ENCODE measurements around the gene QRICH2.

DNA sequence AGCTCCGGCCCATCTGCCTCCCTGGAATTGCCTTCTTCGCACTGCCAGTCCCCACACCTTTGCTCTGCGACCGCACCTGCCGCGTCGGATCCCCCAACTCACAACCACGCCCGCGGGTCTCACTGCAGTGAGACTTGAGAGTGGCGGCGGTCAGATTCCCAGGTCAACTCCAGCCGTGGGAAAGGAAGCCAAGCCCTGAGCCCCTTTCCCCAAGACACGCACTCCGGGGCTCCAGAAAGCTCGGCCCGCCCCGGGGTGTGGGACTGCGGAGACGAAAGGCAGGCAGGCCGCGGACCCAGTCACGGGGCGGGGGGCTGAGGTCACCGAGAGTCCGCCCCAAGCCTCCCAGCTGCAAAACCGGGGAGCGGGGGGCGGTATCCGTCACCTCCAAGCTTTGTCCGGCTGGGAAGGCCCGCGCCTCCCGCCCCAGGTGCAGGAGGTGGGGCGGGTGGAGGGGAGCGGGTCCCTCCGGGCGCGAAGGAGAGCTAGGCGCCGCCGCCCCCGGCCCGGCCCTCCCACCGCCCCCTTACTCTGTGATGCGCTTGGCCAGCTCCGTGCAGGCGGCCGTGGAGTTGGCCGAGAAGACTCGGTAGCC is 45.0 kb upstream of the QRICH2 start:
- TF ChIP-seq EZH2 (IDR thresholded peaks at IDR 0.05; ENCODE audit: borderline replicate concordance, low read depth, low read length, severe bottlenecking) = no peak
- TF ChIP-seq, protein P1, sequence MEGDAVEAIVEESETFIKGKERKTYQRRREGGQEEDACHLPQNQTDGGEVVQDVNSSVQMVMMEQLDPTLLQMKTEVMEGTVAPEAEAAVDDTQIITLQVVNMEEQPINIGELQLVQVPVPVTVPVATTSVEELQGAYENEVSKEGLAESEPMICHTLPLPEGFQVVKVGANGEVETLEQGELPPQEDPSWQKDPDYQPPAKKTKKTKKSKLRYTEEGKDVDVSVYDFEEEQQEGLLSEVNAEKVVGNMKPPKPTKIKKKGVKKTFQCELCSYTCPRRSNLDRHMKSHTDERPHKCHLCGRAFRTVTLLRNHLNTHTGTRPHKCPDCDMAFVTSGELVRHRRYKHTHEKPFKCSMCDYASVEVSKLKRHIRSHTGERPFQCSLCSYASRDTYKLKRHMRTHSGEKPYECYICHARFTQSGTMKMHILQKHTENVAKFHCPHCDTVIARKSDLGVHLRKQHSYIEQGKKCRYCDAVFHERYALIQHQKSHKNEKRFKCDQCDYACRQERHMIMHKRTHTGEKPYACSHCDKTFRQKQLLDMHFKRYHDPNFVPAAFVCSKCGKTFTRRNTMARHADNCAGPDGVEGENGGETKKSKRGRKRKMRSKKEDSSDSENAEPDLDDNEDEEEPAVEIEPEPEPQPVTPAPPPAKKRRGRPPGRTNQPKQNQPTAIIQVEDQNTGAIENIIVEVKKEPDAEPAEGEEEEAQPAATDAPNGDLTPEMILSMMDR (IDR thresholded peaks at IDR 0.05; ENCODE audit: borderline replicate concordance, extremely low read depth, low read length, poor library complexity, severe bottlenecking) = no peak
